Measurements from ENCODE around the gene EDA.

GRCh38 chrX:69762340-69762739 lies 146.4 kb downstream of the EDA start:
- TF ChIP-seq CTCF (IDR thresholded peaks at IDR 0.05), result no peak
- no peak for TF ChIP-seq EZH2phosphoT487 (IDR thresholded peaks at IDR 0.05)
